Measurements from ENCODE around the gene ZNF74.

- TF ChIP-seq CTCF (IDR thresholded peaks at IDR 0.05) (no peak), POLR2A (IDR thresholded peaks at IDR 0.05) (no peak)
Observed at GRCh38 chr22:20435436-20436306, 41.7 kb downstream of the ZNF74 start.
